GM12872 (cell line): Measurements from ENCODE around the gene DGAT2.

Experiments used
- TF ChIP-seq, protein P1 (sequence below): IDR thresholded peaks from 3 replicates; pipeline ENCODE4 v1.5.1; 2011; ENCODE audit warnings: low read depth, mild to moderate bottlenecking, low read length, moderate library complexity; ENCODE audit not compliant: insufficient read depth

Gene DGAT2

GRCh38 chr11:75740681-75741080 is 27.9 kb upstream of the DGAT2 start:
- TF ChIP-seq, protein P1, sequence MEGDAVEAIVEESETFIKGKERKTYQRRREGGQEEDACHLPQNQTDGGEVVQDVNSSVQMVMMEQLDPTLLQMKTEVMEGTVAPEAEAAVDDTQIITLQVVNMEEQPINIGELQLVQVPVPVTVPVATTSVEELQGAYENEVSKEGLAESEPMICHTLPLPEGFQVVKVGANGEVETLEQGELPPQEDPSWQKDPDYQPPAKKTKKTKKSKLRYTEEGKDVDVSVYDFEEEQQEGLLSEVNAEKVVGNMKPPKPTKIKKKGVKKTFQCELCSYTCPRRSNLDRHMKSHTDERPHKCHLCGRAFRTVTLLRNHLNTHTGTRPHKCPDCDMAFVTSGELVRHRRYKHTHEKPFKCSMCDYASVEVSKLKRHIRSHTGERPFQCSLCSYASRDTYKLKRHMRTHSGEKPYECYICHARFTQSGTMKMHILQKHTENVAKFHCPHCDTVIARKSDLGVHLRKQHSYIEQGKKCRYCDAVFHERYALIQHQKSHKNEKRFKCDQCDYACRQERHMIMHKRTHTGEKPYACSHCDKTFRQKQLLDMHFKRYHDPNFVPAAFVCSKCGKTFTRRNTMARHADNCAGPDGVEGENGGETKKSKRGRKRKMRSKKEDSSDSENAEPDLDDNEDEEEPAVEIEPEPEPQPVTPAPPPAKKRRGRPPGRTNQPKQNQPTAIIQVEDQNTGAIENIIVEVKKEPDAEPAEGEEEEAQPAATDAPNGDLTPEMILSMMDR: no peak

- TF ChIP-seq, protein P1: no peak
These were observed 24.6 kb upstream of the DGAT2 start for GRCh38 chr11:75743711-75744563.

GRCh38 chr11:75745807-75746206 is 22.8 kb upstream of the DGAT2 start:
- TF ChIP-seq, protein P1: no peak

- TF ChIP-seq, protein P1: no peak
These were observed 10.9 kb upstream of the DGAT2 start for GRCh38 chr11:75757651-75758050.

GRCh38 chr11:75759832-75760231 is 8.7 kb upstream of the DGAT2 start:
- TF ChIP-seq, protein P1: no peak

DNA sequence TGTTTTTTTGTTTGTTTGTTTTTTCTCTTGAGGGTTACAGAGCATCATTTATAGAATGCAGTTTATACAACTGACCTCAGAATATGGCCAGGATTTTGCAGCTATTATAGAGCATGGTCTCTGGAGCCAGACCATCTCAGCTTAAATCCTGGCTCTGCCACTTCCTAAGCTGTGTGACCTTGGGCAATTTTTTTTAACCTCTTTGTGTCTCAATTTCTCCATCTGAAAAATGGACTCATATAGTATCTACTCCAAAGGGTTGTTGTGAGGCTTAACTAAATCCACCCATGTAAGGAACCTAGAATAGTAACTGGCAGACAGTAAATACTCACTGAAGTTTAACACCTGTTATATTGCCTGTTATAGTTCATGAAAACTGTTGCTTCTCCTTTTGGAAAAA is 8.3 kb upstream of the DGAT2 start:
- TF ChIP-seq, protein P1: no peak

DNA sequence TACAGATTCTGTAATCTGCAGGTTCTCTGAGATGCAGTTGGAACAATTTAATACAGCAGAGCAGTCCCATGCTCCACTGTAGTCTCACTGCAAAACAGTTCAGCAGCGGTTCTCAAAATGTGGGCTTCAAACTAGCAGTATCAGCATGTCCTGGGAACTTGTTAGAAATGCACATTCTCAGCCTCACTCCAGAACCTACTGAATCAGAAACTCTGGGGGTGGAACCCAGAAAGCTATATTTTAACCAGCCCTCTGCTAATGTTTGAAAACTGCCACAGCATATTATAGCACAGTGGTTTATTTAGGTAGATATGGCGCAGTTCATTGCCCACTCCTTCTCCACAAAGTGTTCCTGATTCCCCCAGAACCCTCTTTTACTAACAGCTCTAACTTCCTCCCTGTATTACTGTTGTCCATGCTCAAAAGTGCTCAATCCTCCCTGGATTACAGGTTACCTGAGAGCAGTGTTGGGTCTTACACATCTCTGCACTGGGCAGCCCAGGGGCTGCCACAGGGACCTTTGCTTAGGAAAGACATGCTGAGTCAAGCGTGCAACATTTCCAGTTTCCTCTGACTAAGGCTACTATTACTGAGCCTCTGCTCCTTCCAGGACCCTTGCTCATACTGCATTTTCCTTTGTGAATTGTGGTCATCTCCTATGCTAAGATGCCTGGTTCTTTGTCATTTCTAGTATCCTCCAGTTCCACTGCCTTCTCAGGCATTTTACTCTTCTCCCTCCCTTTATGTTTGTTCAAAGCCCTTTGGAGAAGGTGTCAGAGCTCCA is 7.7 kb upstream of the DGAT2 start:
- TF ChIP-seq, protein P1: no peak
